SHP77 (cell line): ENCODE measurements around the gene RPTOR.

Source experiments
- DNase-seq, 2 experiments: peaks; one replicate each; lab custom pipeline; 2025; lab: John Stamatoyannopoulos, UW

RPTOR gene

DNA sequence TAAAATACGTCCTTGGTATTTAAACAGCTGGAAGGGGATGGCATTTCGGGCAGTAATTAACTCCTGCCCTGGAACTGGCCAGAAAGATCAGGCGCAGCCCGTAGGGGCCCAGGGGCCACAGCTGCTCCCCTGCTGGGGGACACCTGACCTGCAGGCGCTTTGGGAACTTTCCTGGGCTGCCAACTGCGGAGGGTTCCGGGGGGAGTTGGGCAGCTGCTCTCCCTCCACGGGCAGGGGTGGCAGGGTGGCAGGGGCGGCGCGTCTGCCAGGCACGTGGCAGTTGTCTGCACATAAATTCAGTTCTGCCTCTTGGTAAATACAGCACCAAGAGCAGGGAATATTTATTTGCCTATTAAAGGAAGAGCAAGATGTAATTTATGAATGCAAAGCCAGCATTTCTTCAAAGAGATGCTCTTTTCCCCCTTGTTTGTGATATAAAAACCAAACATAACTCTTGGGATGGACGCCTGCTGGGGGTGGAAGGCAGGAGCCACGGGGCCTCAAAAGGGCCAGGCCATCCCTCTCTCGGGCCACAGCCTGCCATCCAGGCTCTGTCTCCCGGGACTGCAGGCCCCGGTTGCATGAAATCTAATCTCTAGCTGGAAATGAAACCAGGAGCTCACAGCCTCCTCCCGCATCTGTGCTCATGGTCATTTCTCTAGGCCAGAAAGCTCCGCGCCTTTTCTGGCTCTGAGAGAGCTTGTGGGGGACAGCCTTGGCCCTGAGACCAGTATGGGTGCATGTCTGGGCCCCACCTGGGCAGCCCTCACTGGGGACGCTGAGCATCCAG lies 417.1 kb downstream of the RPTOR start:
- no peak for DNase-seq

DNA sequence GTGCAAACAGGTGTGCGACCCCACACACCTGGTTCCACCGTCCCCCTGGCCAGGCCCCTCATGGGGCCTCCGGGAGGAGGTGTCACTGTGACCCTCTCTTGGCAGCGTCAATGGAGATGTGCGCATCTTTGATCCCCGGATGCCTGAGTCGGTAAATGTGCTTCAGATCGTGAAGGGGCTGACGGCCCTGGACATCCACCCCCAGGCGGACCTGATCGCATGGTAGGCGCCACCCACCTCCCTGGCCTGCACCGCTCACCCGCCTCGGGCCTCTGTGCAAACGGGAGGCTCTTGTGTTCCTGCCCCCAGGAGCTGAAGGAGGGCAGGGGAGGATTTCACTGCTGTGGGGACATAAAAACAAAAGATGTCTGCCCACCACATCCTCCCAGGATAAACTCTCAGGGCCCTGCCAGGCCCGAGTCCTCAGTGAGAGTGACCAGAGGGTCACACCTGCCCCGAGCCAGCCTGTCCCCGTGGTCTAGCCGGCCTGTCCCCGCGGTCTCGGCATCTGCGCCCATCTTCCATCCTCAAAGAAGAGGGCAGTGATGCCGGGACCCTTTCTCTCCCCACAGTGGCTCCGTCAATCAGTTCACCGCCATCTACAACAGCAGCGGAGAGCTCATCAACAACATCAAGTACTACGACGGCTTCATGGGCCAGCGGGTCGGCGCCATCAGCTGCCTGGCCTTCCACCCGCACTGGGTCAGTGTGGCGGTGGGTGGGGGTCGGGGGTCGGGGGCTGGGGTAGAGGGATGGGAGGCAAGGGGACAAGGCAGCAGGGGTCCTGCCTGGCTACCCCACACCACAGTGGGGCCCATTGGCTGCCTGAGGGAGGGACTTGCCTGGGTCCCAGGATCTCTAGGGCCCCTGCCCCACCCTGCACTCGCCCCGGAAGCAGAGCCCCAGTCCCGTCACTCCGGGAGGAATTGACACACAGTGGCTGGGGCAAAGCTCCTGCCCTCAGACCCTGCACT lies 418.0 kb downstream of the RPTOR start:
- DNase-seq, result no peak

DNA sequence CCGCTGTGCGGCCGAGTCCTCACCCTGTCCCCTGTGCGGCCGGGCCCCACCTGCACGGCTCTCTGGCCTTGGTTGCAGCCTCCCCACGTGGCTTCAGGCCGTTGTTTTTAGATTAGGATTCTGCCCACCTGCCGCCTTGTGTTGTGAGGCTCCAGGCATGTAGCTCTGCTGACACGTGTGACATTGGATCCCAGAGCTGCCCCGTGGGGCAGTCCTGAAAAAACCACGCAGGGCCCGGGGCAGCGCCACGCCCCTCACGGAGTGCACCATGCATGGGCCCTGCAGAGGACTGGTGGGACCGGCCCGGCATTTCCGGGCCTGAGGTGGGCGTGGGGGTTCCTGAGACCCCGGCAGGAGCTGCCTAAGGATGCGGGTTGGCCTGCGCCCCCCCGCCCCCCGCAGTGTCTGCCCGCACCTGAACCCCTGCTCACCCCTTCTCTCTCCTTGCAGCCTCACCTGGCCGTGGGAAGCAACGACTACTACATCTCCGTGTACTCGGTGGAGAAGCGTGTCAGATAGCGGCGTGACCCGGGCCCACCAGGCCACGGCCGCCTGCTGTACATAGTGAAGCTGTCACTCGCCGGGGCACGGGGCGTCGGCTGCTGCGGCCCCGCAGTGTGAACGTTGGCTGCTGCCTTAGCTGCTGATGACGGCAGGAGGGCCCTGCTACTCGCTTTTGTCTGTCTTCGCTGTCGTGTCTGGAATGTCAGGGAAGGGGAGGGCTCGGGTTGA lies 419.3 kb downstream of the RPTOR start:
- DNase-seq, result no peak

DNA sequence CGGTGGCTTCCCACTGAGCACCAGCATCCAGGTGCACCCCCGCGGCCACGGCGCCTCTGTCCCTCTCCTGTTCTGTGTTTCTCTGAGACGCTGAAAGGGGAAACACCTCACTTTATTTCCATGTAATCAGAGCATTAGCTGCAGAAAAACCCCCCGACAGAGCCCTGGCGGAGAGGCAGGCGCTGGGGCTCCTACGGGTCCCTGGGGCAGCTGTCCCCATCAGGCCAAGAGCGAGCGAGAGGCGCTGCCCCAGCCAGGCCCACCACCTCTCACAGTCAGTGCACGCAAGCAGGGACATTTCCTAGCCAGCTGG lies 419.9 kb downstream of the RPTOR start:
- DNase-seq, result no peak

DNA sequence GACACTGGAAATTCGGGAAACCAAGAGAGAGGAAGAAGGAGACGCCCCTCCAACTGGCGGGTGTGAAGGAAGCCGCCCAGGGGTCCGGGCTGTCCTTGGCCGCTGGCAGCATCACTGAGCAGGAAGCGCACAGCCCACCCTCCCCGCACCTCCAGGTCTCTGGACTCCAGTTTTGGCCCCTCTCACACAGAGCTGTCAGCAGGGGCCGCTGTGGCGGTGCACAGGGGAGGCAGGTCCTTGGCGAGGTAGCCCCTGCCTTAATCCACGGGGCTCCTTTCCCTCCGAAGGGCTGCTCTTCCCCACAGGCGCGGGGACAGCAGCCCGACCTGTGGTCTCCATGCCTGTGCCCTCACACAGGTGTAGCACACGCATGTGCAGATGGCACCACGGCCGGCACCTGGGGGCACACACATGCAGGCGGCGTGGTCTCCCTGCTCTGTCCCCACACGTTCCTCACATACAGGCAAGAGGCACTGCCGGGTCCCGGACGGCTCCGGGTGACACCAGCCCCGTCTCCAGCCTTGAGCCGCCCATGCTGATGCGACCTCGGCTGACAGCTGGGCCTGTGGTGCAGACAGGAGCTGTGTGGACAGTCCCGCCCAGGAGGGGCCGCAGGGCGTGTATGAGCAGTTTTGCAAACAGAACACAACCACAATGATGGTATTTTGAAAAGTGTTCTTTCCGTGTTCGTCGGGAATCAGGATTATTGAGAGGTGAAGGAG lies 420.4 kb downstream of the RPTOR start:
- DNase-seq, result no peak

DNA sequence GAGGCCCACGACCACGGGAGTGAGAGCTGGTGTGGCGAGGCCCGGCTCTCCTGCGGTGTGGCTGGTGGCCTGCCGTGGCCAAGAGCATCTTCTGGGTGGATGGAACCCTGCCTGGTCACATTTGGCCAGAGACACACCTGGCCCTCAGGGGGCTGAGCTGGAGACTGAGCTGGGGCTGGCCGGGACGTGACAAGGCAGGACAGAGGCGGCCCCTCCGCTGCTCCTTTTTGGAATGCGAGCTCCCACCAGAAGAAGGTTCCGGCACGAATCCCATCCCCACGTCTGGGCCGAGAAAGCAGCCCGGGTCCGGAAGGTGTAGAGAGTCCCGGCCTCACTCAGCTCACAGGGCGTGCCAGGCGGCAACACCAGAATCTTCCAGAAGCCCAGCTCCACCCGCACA lies 421.0 kb downstream of the RPTOR start:
- DNase-seq, result no peak

DNA sequence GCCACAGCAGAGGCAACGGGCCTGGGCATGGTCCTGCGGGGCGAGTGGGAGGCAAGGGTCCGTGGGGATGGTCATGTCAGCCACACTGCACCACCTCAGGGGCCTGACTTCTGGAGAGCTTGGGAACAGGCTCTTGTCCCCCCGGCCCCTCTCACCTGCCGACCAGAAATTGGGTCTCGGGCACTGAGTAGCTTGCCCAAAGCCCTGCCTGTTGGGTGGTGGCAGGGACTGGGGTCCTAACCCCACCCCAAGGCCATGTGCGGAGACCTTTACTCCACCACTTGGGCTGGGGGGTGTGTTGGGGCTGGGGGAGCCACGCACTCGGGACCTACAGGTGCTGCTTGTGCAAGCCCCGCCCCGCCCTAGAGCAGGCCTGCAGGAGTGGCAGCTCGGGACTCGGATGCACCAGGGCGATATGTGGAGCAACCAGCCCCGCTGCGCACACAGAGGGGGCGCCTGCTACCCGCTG lies 422.8 kb downstream of the RPTOR start:
- DNase-seq, result no peak

DNA sequence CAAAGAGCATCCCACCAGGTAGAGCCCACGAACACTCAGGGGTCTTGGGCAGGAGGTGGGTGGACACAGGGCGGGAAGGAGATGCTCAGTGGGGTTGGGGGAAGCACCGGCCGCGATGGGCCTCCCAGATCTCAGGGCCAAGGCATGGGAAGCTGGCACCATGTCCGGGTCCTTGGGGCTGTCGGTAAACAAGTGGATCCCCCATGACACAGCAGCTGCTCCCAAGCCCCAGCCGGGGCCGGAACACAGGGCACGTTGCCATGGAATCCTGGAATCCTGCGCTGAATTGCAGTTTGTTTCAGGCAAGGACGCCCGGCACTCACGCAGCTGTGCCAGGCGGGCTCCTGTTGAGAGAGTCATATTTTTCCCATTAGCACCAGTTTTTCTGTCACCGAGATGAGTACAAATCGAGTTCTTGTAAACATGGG lies 424.0 kb downstream of the RPTOR start:
- DNase-seq, result peak; percentile 65 to 74

DNA sequence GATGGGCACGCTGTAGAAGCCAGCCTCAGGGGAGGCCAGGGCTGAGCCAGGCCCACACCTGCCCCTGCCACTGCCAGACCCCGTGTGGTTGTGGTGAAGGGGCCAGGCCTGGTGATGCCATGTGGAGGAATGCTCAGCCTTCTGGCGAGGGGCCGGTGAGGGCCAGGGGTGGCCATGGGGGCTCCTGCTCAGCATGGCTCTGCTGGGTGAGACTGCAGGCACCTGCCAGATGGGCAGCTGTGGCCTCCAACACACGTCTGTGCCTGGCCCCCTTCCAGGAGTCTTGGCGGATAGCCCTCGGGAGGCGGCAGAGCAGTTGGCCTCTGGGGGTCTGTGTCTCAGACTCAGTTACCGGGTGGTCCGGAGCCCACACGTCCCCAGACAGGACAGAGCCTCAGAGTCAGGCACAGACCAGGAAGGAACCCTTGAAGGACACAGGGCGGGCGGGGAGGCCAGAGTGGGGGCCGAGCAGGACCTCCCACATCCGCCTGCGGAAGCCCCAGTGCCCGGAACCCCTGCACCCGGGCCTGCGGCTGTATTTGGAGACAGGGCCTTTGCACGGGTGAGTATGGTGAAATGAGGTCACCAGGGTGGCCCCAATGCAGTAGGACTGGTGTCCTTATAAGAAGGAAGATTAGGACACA lies 424.5 kb downstream of the RPTOR start:
- peak in 1 of 2 experiments; percentile 74 for DNase-seq

DNA sequence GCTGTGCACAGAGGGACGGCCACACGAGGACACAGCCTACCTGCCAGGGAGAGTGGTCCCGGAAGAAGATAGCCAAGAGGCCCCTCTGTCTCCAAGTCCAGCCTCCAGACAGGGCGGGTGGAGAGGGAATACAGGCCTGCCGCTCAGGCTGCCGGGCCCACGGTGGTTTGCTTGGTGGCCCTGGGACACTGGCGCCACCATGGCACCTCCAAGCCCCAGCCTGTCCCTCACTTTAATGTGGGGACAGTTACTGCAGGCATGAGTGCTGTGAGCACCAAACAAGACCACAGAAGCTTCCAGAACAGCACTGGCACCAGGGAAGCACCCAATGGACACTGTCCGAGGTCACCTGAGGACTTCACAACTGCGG lies 425.0 kb downstream of the RPTOR start:
- DNase-seq, result no peak

DNA sequence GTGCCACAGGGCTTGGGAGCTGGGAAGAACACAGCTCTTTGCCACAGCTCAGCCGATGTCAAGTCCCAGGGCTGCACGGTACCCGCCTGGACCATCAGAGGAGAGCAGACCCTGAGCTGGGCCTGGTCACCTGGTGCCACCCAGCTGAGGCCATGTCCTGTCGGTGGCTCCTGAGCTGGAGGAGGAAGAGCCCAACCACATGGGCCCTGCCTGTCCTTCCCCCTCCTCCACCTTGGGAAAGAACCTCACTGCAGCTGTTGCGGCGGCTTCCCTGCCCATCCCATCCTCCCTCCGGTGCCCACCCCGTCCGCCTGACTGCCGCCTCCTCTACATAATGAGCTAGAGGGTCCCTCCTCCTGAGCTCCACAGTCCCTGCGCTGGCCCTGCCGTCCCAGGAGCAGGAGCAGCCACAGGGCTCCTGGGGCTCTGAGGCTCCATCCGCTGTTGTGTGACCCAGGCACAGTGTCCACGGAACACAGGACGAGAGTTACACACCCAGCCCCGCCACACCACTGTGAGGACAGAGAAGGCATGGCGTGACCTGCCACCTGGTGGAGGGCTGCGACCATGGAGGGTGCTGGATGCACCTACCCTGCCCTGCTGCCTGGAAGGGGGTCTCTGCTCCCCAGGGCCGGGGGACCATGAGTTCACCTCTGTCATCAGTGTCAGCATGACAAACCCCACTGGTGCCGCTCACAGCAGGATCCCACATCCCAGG lies 425.6 kb downstream of the RPTOR start:
- DNase-seq, result peak; percentile 37 to 66

DNA sequence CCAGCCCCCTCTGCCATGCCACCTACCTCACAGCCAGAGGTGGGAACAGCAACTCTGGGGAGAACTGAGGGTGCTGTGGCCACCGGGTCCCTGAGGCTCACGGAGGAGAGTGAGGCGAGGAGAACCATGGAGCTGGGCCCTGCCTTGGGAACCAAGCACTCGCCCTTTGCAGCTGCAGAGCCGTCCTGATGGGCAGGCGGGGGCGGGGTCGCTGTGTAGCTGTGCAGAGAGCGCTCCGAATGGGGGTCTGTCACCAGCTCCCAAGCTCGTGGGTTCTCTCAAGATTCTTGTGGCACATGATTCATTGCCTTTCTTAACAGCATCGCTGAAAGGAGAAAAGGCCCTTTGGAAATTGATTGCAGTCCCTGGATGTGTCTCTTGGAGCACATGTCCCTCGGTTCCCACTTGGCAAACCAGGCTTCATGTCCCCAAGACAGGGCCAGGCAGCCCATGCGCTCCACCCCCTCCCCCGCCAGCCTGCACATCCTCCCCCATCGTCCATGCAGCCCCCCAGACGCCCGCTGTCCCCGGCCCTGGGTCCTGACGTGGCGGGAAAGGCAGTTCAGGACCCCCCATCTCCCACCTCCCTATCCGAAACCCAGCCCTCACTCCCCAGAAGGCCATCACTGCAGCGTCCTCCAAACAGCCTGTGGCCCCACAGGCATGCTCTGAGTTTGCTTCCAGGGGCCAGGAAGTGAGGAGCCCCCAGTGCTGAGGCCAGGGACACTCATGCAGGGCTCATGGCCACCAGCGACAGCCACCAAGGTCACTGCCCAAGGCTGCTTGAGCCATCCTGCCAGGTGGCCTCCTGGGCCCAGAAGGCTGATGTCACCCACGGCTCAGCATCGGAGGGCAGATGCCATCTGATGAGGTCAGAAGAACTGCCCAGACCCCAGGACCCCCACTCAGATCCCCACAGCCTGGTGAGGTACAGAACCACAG lies 426.4 kb downstream of the RPTOR start:
- no peak for DNase-seq

DNA sequence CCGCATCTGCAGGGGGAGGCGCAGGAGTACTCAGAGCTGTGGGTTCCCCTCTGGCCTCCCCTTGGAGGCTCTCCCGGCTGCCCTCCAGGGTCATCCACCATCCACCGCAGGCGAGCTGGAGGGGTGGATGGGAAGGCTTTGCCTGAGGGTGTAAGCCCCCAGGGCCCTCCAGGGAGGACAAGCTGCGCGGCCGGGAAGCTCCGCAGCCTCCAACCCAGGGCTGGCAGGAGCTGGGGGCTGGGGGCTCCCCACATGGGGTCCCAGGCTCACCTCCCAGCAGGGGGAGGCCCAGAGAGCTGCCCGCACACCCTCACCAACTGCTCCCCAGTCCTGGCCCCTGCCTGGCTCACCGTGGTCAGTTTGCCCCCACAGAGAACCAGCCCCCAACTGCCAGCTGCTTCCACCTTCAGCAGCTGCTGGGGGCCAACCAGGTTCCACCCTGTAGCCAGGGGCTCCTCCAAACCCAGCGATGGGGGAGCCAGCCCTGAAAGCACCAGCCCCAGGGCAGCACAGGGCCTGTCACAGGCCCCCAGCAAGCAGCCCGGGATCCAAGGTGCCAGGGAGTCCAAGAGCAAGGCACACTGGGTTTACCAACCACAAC lies 427.2 kb downstream of the RPTOR start:
- no peak for DNase-seq

DNA sequence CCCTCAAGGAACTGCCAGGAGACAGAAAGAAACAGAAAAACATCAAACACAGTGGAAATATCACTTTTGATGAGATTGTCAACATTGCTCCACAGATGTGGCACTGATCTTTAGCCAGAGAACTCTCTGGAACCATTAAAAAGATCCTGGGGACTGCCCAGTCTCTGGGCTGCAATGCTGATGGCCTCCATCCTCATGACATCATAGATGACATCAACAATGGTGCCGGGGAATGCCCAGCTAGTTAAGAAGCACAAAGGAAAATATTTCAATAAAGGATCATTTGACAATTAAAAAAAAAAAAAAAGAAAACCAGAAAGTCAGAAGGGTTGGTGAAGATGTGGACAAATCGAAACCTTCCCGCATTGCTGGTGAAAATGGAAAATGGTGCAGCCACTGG lies 432.1 kb downstream of the RPTOR start:
- no peak for DNase-seq

DNA sequence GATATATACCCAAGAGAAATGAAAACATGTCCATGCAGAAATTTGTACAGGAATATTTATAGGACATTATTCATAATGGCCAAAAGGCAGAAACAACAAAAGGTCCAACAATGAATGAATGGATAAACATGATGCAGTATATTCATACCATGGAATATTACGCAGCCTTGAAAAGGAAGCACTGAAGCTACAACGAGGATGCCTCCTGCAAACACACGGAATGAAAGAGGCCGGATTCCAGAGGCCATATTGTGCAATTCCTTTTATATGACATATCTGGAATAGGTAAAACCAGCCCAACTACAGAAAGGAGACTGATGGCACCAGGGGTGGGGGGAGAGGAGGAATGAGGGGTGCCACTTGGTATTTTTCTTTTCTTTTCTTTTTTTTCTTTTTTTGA lies 432.5 kb downstream of the RPTOR start:
- no peak for DNase-seq

DNA sequence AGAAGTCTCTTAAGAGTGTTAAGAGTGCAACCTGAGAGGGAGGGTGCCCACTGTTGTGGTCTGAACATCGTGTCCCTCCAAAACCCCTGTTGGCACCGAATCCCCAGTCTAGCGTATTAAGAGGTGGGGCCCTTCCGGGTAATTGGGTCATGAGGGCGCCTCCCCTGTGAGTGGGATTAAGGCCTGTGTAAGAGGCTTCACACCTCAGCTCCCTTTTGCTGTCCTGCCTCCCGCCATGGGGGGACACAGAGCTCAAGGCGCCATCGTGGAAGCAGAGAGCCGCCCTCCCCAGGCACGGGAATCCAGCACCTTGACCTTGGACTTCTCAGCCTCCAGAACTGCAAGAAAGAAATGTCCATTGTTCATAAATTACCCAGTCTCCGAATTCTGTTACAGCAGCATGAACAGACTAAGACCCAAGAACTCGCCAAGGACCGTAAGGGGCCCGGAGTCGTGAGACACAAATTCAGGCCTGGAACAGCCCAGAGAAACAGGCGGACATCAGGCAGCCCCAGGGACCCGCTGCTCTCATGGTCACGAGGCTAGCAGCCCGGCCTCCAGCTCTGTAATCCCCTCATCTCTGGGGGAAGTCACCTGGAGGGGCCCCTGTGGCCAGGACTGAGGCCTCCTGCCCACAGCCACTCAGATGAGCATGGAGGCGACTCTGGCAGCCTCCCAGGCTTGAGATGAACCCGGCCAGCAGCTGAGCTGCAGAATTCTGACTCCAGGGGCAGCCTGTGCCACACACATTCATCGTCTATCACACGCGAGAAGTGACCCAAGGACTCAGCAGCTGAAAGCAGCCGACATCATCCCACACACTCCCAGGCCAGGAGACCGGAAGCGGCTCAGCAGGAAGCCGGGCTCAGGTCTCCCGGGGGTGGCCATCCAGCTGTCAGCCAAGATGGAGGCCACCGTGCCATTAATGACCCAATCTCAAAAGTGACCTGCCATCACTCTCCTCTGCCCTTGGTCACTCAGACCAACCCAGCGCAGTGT lies 434.2 kb downstream of the RPTOR start:
- DNase-seq, result no peak

DNA sequence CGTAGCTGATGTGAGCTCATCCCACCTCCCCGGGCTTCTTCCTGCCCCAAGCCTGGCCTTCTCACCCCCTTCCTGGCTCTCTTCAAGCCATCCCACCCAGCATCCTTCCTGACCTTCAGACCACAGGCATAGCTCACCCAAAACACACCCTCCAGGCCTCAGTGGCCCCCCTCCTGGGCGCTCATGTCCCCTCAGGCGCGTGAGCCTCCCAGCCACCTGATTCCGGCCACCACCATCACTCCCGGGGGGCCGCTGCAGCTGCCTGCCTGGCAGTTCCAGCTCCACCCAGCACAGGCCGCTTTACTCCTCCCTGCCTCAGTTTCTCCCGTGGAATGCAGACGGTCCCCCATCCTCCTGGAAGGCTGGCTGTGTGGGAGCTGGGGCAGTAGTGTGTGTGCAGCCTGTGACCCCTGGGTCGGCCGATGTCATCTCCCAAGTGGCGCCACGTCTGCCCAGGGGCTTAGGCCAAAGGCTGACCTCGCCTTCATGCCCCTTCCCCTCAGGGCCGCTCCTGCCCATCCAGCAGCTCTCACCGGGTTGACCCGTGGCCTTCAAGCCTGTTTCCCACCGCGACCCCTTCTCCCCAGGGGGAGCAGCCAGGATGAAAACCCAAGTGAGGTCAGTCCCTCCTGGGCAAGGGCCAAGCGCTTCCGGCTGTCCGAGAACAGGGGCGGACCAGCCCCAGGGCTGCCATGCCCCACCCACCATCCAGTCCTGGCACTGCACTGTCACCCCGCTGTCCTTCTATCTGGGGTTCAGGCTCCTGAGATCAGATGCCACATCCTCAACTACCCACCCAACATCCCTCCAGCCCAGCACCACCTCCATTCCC lies 435.1 kb downstream of the RPTOR start:
- no peak for DNase-seq
